GM23338 (cell line): ENCODE data around the gene NME3. TPM values are rescaled to one million over a fixed set of nuclear protein-coding genes. Genes with fewer than 3 reads are reported as not detected.

Source experiments
- ATAC-seq: fragments of 200-7000 bp; cut with Tn5 transposase; 3 replicates; pipeline ENCODE4 v1.9.1; 2020
- DNase-seq: peaks from one replicate; pipeline ENCODE4 v3.0.0-alpha.2; 2015; ENCODE audit warnings: low spot score
- H2AFZ ChIP-seq: fragments of 200-600 bp; sonication (generic); 2 replicates; pipeline ENCODE4 v1.8.0; 2016; ENCODE audit warnings: antibody characterized with exemption, mild to moderate bottlenecking, moderate library complexity
- H3F3A ChIP-seq: fragments of 200-600 bp; sonication (generic); replicated peaks from 2 replicates; pipeline ENCODE4 v1.8.0; 2017; ENCODE audit warnings: antibody characterized with exemption, mixed run types, low read depth
- H3K27ac ChIP-seq: fragments of 200-600 bp; sonication (generic); 2 replicates; pipeline ENCODE4 v1.6.1; 2016; ENCODE audit warnings: low read depth
- H3K27me3 ChIP-seq: fragments of 200-600 bp; sonication (generic); 2 replicates; pipeline ENCODE4 v1.8.0; 2016; ENCODE audit warnings: mild to moderate bottlenecking, mixed run types, moderate library complexity; ENCODE audit not compliant: insufficient read depth
- H3K36me3 ChIP-seq: fragments of 200-600 bp; sonication (generic); 2 replicates; pipeline ENCODE4 v1.8.0; 2016; ENCODE audit warnings: mild to moderate bottlenecking; ENCODE audit not compliant: insufficient read depth
- H3K4me1 ChIP-seq: fragments of 200-600 bp; sonication (generic); 2 replicates; pipeline ENCODE4 v1.8.0; 2016; ENCODE audit warnings: mild to moderate bottlenecking, moderate library complexity; ENCODE audit not compliant: insufficient read depth
- H3K4me2 ChIP-seq: fragments of 200-600 bp; sonication (generic); 2 replicates; pipeline ENCODE4 v1.7.1; 2017; ENCODE audit warnings: mixed run types
- H3K4me3 ChIP-seq: fragments of 200-600 bp; sonication (generic); 2 replicates; pipeline ENCODE4 v1.6.1; 2016; ENCODE audit warnings: mixed run types
- H3K79me2 ChIP-seq: fragments of 200-600 bp; sonication (generic); replicated peaks from 2 replicates; pipeline ENCODE4 v1.8.0; 2017; ENCODE audit warnings: mild to moderate bottlenecking; ENCODE audit not compliant: insufficient read depth
- H3K9me2 ChIP-seq: fragments of 200-600 bp; sonication (generic); 2 replicates; pipeline ENCODE4 v1.8.0; 2017; ENCODE audit not compliant: insufficient read depth
- H4K20me1 ChIP-seq: fragments of 200-600 bp; sonication (generic); replicated peaks from 2 replicates; pipeline ENCODE4 v1.8.0; 2017; ENCODE audit warnings: mild to moderate bottlenecking; ENCODE audit not compliant: insufficient read depth
- H3K27ac Mint-ChIP-seq: 2 replicates; pipeline ENCODE4 v1.8.0; 2020; ENCODE audit warnings: inconsistent platforms, mild to moderate bottlenecking, moderate library complexity, mixed read lengths
- H3K27me3 Mint-ChIP-seq: 3 replicates; pipeline ENCODE4 v1.8.0; 2022; ENCODE audit warnings: low read depth, mild to moderate bottlenecking, moderate library complexity, mixed read lengths, inconsistent platforms; ENCODE audit not compliant: insufficient read depth, poor library complexity
- H3K36me3 Mint-ChIP-seq: 3 replicates; pipeline ENCODE4 v1.8.0; 2021; ENCODE audit warnings: low read depth, mild to moderate bottlenecking, inconsistent platforms, moderate library complexity, mixed read lengths
- H3K4me1 Mint-ChIP-seq: 3 replicates; pipeline ENCODE4 v1.8.0; 2020; ENCODE audit warnings: mild to moderate bottlenecking, inconsistent platforms, mixed read lengths
- H3K4me3 Mint-ChIP-seq: 3 replicates; pipeline ENCODE4 v1.8.0; 2021; ENCODE audit warnings: moderate library complexity, mild to moderate bottlenecking, inconsistent platforms, mixed read lengths
- H3K9me3 Mint-ChIP-seq: 3 replicates; pipeline ENCODE4 v1.8.0; 2020; ENCODE audit warnings: moderate library complexity, mild to moderate bottlenecking, inconsistent platforms, mixed read lengths
- CREB1 ChIP-seq: fragments of 250-450 bp; sonication (Bioruptor Pico); IDR thresholded peaks from 2 replicates; pipeline ENCODE4 v1.5.0; 2020; ENCODE audit warnings: low read depth, mild to moderate bottlenecking, moderate library complexity
- CTCF ChIP-seq, 2 experiments: fragments of 200-600 bp in 1 of 2; sonication (generic) in 1 of 2; conservative IDR thresholded peaks; 2 replicates each; pipeline versions ENCODE4 v1.5.1 to v1.6.1; 2016 to 2017; ENCODE audit warnings: antibody characterized with exemption in 2 of 2, low read depth in 2 of 2, mild to moderate bottlenecking in 2 of 2, moderate library complexity in 1 of 2
- EZH2 ChIP-seq: fragments of 200-600 bp; sonication (generic); IDR thresholded peaks from one replicate; pipeline ENCODE4 v1.8.0; 2017; ENCODE audit warnings: antibody characterized with exemption, mild to moderate bottlenecking, low read depth; ENCODE audit not compliant: unreplicated experiment
- EZH2phosphoT487 ChIP-seq: fragments of 200-600 bp; sonication (generic); IDR thresholded peaks from one replicate; pipeline ENCODE4 v1.8.1; 2018; ENCODE audit warnings: antibody characterized with exemption; ENCODE audit not compliant: unreplicated experiment
- JUNB ChIP-seq: IDR thresholded peaks from one replicate; pipeline ENCODE4 v1.6.1; 2016; ENCODE audit warnings: antibody characterized with exemption; ENCODE audit not compliant: unreplicated experiment
- NANOG ChIP-seq: IDR thresholded peaks from 2 replicates; pipeline ENCODE4 v1.6.1; 2016; ENCODE audit warnings: antibody characterized with exemption, borderline replicate concordance
- POLR2AphosphoS5 ChIP-seq: IDR thresholded peaks from 2 replicates; pipeline ENCODE4 v1.6.1; 2016; ENCODE audit warnings: antibody characterized with exemption, low read depth
- STAT1 ChIP-seq: IDR thresholded peaks from one replicate; pipeline ENCODE4 v1.6.1; 2016; ENCODE audit warnings: antibody characterized with exemption; ENCODE audit not compliant: unreplicated experiment
- ZNF114 ChIP-seq: fragments of 250-450 bp; sonication (Bioruptor Pico); IDR thresholded peaks from 2 replicates; pipeline ENCODE4 v1.5.0; 2020; ENCODE audit warnings: mild to moderate bottlenecking, moderate library complexity
- ZNF331 ChIP-seq: fragments of 250-450 bp; sonication (Bioruptor Pico); IDR thresholded peaks from 2 replicates; pipeline ENCODE4 v1.5.0; 2020; ENCODE audit warnings: low read depth, mild to moderate bottlenecking, moderate library complexity
- polyA plus RNA-seq: library from polyadenylated mRNA; unstranded; fragments of >200 nt; fragmentation: Nextera tagmentation; extraction: Ambion mirVana; gene quantifications from 2 replicates; pipeline ENCODE4 v1.2.1, GENCODE V29; 2016
- total RNA-seq: library from RNA; depleted of rRNA; stranded (reverse); fragments of >200 nt; shearing (Covaris generic); gene quantifications from 2 replicates; pipeline ENCODE4 v1.2.3, GENCODE V29; 2014
- TF ChIP-seq, protein P1 (sequence below): IDR thresholded peaks from 2 replicates; pipeline ENCODE4 v1.6.1; 2016; ENCODE audit warnings: antibody characterized with exemption
- TF ChIP-seq, protein P2 (sequence below): fragments of 250-450 bp; sonication (Bioruptor Pico); IDR thresholded peaks from 2 replicates; pipeline ENCODE4 v1.5.0; 2020; ENCODE audit warnings: mild to moderate bottlenecking, moderate library complexity
- TF ChIP-seq, protein P3 (sequence below): IDR thresholded peaks from one replicate; pipeline ENCODE4 v1.6.1; 2018; ENCODE audit warnings: antibody characterized with exemption; ENCODE audit not compliant: unreplicated experiment

The NME3 gene
- total and polyA plus RNA-seq, 2 experiments from 2014 or later, result 95.3 to 130 TPM

DNA sequence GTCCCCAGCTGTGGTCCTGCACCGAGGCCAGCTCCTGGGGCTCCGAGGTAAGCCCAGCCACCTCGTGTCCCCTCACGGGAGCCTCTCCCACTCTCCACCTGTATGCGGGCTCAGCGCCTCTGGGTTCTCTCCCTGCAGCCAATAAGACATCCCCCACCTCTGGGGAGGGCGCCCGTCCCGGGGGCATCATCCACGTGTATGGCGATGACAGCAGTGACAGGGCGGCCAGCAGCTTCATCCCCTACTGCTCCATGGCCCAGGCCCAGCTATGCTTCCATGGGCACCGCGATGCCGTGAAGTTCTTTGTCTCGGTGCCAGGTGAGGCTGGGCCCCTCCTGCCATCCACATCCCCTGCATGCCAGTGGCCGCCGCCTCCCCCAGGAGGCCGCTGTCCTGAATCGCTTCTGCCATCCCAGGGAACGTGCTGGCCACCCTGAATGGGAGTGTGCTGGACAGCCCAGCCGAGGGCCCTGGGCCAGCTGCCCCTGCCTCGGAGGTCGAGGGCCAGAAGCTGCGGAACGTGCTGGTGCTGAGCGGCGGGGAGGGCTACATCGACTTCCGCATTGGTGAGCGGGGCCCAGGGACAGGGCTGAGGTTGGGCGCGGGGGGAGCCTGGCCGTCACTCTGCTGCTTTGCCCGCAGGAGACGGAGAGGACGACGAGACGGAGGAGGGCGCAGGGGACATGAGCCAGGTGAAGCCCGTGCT lies 3.1 kb downstream of the NME3 start:
- no peak for TF ChIP-seq STAT1
- TF ChIP-seq EZH2phosphoT487, result no peak
- TF ChIP-seq CREB1 (CRISPR knock-in tag), result no peak
- TF ChIP-seq POLR2AphosphoS5, result no peak
- TF ChIP-seq ZNF114 (CRISPR knock-in tag), result no peak
- TF ChIP-seq, protein P1, sequence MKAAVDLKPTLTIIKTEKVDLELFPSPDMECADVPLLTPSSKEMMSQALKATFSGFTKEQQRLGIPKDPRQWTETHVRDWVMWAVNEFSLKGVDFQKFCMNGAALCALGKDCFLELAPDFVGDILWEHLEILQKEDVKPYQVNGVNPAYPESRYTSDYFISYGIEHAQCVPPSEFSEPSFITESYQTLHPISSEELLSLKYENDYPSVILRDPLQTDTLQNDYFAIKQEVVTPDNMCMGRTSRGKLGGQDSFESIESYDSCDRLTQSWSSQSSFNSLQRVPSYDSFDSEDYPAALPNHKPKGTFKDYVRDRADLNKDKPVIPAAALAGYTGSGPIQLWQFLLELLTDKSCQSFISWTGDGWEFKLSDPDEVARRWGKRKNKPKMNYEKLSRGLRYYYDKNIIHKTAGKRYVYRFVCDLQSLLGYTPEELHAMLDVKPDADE, result no peak
- TF ChIP-seq, protein P2, sequence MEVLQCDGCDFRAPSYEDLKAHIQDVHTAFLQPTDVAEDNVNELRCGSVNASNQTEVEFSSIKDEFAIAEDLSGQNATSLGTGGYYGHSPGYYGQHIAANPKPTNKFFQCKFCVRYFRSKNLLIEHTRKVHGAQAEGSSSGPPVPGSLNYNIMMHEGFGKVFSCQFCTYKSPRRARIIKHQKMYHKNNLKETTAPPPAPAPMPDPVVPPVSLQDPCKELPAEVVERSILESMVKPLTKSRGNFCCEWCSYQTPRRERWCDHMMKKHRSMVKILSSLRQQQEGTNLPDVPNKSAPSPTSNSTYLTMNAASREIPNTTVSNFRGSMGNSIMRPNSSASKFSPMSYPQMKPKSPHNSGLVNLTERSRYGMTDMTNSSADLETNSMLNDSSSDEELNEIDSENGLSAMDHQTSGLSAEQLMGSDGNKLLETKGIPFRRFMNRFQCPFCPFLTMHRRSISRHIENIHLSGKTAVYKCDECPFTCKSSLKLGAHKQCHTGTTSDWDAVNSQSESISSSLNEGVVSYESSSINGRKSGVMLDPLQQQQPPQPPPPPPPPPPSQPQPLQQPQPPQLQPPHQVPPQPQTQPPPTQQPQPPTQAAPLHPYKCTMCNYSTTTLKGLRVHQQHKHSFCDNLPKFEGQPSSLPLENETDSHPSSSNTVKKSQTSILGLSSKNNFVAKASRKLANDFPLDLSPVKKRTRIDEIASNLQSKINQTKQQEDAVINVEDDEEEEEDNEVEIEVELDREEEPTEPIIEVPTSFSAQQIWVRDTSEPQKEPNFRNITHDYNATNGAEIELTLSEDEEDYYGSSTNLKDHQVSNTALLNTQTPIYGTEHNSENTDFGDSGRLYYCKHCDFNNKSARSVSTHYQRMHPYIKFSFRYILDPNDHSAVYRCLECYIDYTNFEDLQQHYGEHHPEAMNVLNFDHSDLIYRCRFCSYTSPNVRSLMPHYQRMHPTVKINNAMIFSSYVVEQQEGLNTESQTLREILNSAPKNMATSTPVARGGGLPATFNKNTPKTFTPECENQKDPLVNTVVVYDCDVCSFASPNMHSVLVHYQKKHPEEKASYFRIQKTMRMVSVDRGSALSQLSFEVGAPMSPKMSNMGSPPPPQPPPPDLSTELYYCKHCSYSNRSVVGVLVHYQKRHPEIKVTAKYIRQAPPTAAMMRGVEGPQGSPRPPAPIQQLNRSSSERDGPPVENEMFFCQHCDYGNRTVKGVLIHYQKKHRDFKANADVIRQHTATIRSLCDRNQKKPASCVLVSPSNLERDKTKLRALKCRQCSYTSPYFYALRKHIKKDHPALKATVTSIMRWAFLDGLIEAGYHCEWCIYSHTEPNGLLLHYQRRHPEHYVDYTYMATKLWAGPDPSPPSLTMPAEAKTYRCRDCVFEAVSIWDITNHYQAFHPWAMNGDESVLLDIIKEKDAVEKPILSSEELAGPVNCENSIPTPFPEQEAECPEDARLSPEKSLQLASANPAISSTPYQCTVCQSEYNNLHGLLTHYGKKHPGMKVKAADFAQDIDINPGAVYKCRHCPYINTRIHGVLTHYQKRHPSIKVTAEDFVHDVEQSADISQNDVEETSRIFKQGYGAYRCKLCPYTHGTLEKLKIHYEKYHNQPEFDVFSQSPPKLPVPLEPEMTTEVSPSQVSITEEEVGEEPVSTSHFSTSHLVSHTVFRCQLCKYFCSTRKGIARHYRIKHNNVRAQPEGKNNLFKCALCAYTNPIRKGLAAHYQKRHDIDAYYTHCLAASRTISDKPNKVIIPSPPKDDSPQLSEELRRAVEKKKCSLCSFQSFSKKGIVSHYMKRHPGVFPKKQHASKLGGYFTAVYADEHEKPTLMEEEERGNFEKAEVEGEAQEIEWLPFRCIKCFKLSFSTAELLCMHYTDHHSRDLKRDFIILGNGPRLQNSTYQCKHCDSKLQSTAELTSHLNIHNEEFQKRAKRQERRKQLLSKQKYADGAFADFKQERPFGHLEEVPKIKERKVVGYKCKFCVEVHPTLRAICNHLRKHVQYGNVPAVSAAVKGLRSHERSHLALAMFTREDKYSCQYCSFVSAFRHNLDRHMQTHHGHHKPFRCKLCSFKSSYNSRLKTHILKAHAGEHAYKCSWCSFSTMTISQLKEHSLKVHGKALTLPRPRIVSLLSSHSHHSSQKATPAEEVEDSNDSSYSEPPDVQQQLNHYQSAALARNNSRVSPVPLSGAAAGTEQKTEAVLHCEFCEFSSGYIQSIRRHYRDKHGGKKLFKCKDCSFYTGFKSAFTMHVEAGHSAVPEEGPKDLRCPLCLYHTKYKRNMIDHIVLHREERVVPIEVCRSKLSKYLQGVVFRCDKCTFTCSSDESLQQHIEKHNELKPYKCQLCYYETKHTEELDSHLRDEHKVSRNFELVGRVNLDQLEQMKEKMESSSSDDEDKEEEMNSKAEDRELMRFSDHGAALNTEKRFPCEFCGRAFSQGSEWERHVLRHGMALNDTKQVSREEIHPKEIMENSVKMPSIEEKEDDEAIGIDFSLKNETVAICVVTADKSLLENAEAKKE (CRISPR knock-in tag), result no peak
- no peak for TF ChIP-seq NANOG
- TF ChIP-seq JUNB, result no peak
- no peak for TF ChIP-seq EZH2
- TF ChIP-seq ZNF331 (CRISPR knock-in tag), result no peak
- TF ChIP-seq, protein P3, sequence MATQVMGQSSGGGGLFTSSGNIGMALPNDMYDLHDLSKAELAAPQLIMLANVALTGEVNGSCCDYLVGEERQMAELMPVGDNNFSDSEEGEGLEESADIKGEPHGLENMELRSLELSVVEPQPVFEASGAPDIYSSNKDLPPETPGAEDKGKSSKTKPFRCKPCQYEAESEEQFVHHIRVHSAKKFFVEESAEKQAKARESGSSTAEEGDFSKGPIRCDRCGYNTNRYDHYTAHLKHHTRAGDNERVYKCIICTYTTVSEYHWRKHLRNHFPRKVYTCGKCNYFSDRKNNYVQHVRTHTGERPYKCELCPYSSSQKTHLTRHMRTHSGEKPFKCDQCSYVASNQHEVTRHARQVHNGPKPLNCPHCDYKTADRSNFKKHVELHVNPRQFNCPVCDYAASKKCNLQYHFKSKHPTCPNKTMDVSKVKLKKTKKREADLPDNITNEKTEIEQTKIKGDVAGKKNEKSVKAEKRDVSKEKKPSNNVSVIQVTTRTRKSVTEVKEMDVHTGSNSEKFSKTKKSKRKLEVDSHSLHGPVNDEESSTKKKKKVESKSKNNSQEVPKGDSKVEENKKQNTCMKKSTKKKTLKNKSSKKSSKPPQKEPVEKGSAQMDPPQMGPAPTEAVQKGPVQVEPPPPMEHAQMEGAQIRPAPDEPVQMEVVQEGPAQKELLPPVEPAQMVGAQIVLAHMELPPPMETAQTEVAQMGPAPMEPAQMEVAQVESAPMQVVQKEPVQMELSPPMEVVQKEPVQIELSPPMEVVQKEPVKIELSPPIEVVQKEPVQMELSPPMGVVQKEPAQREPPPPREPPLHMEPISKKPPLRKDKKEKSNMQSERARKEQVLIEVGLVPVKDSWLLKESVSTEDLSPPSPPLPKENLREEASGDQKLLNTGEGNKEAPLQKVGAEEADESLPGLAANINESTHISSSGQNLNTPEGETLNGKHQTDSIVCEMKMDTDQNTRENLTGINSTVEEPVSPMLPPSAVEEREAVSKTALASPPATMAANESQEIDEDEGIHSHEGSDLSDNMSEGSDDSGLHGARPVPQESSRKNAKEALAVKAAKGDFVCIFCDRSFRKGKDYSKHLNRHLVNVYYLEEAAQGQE, result no peak
- TF ChIP-seq CTCF (conservative IDR thresholded peaks at IDR 0.05; ENCODE audit: low read depth in 2 of 2), result no peak
- no peak overlapping the region for H3K27ac ChIP-seq
- H4K20me1 ChIP-seq, result no peaks in the 10 kb centered on the region; the same call in 1 of the 2 replicates
- Mint-ChIP-seq H3K36me3 (peaks cover 23% of the 10 kb centered on the region), H3K27ac (no peak overlapping the region), H3K27me3 (peaks cover 24% of the 10 kb centered on the region), H3K9me3 (peaks cover 4% of the 10 kb centered on the region; the same call in 1 of the 3 replicates), H3K4me1 (peaks cover 8% of the 10 kb centered on the region), H3K4me3 (no peak overlapping the region)
- no peaks in the 10 kb centered on the region for H3K36me3 ChIP-seq
- H3K79me2 ChIP-seq, result peaks cover 5% of the 10 kb centered on the region
- H3K4me2 ChIP-seq, result no peak overlapping the region
- no peaks in the 10 kb centered on the region for H3K27me3 ChIP-seq
- DNase-seq (no peak), ATAC-seq (no peak)
- H3K9me2 ChIP-seq, result no peaks in the 10 kb centered on the region
- no peak overlapping the region for H2AFZ ChIP-seq
- H3K4me3 ChIP-seq, result no peak overlapping the region
- peaks cover 4% of the 10 kb centered on the region for H3K4me1 ChIP-seq
- H3F3A ChIP-seq, result peaks cover 12% of the 10 kb centered on the region; the same call in 1 of the 2 replicates
